GM13977 (cell line): Measurements from ENCODE around the gene CRISP3.
"Not testable (repeated sequence)": the region's sequence is repeated elsewhere in the genome, so short reads cannot be mapped to it uniquely, and the experiment has no call there.

Source experiments
- DNase-seq: peaks from one replicate; pipeline ENCODE4 v3.0.0; 2012; ENCODE audit warnings: low spot score
- in situ Hi-C: fragments of 300-500 bp; cut with MboI; formaldehyde crosslinking; loops from one replicate; pipeline ENCODE4 v1.12.0; 2022; ENCODE audit warnings: low sequenced_read_pairs, low pct_unique_long_range_greater_than_20kb, mixed read lengths, inconsistent platforms; ENCODE audit not compliant: unreplicated experiment
- TF ChIP-seq, protein P1 (sequence below): IDR thresholded peaks from 2 replicates; pipeline ENCODE4 v1.5.1; 2012; ENCODE audit warnings: mild to moderate bottlenecking, control low read depth; ENCODE audit not compliant: insufficient read depth; ENCODE audit errors: extremely low read depth, missing control alignments

Gene CRISP3

GRCh38 chr6:49736017-49736508 lies 8.1 kb downstream of the CRISP3 start:
- in situ Hi-C loops = no loop called here
- TF ChIP-seq, protein P1, sequence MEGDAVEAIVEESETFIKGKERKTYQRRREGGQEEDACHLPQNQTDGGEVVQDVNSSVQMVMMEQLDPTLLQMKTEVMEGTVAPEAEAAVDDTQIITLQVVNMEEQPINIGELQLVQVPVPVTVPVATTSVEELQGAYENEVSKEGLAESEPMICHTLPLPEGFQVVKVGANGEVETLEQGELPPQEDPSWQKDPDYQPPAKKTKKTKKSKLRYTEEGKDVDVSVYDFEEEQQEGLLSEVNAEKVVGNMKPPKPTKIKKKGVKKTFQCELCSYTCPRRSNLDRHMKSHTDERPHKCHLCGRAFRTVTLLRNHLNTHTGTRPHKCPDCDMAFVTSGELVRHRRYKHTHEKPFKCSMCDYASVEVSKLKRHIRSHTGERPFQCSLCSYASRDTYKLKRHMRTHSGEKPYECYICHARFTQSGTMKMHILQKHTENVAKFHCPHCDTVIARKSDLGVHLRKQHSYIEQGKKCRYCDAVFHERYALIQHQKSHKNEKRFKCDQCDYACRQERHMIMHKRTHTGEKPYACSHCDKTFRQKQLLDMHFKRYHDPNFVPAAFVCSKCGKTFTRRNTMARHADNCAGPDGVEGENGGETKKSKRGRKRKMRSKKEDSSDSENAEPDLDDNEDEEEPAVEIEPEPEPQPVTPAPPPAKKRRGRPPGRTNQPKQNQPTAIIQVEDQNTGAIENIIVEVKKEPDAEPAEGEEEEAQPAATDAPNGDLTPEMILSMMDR = no peak
- DNase-seq = no peak

DNA sequence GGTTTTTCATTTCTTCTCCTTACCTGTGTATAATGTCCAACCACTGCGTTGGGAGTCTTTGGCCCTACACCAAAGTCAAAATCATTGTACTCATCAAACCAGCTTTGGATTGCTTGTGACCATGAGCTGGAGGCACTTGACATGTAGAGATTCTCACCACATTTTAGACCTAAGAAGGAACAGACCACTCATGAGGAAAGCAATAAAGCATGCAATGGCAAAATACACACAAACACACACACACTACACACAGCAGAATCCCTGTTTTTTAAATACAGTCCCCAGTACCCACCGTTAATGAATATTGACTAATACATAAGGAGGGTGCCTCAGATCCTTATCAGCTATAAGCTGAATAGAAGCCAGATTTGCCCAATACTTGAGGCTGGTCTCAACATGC lies 10.5 kb downstream of the CRISP3 start:
- in situ Hi-C loops = no loop called here
- TF ChIP-seq, protein P1 = no peak
- no peak for DNase-seq

GRCh38 chr6:49732781-49733180 lies 11.4 kb downstream of the CRISP3 start:
- TF ChIP-seq, protein P1 = no peak
- no peak for DNase-seq
- in situ Hi-C loops = no loop called here

DNA sequence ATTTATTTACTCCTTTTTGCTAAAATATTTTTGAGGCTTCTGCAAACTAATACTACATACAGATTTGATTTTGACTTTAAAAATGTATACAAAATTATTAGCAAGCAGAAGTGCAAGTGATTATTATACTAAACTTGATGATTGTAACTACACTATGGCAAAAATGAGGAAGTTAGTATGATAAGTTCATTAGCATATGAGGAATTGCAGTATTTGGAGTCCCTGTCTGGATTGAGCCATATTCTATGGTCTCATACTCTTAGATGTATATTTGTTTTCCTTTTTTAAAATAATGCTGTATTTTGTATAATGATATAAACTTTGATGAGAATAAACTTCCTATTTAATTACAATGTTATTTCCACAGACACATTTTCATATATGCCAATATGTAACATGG lies 13.9 kb downstream of the CRISP3 start:
- in situ Hi-C loops = no loop called here
- DNase-seq = no peak
- TF ChIP-seq, protein P1 = no peak

DNA sequence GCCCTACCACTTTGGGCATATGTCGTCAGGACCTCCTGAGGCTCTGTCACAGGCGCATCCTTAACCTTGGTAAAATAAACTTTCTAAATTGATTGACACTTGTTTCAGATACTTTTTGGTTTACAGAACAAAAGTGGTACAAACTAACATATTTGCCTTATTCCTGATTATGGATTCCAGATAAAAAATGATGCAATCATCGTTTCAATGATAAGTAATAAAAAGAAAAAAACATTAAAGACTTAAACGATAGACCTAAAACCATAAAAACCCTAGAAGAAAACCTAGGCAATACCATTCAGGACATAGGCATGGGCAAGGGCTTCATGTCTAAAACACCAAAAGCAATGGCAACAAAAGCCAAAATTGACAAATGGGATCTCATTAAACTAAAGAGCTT lies 20.3 kb downstream of the CRISP3 start:
- in situ Hi-C loops, DNase-seq: not testable (repeated sequence)

DNA sequence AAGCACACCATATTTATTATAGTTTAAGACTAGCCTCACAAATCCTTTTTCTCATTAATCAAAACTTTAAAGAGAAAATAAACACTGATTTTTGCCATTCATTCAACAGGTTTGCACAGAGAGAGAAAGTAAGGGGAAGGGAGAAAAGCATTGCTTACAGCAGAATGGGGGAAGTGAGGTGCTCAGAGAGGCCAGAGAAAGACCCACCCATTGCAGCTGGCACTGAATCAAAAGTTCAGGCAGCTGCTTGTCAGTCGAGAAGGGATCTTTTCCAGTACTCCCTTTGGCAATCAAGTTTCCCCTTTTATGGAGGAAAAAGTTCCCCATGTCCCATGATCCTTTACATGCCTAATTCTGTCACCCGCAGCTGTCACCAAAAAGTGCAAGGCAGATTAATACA lies 22.9 kb downstream of the CRISP3 start:
- in situ Hi-C loops = no loop called here
- TF ChIP-seq, protein P1 = no peak
- no peak for DNase-seq

GRCh38 chr6:49720372-49720771 lies 23.8 kb downstream of the CRISP3 start:
- DNase-seq = no peak
- in situ Hi-C loops = no loop called here
- TF ChIP-seq, protein P1 = no peak
